ENCODE data around the gene ANKFY1. TPM values are rescaled to one million over a fixed set of nuclear protein-coding genes. Genes with fewer than 3 reads are reported as not detected.

ANKFY1 gene
- polyA plus RNA-seq, 1 experiment, result 38.8 TPM

- no peaks in the 10 kb centered on the region for H3K27me3 ChIP-seq (ENCODE audit: control insufficient read depth, insufficient read depth, low read length)
- no peak overlapping the region for H3K4me3 ChIP-seq (ENCODE audit: low read depth, low read length)
- TF ChIP-seq CTCF (IDR thresholded peaks at IDR 0.05; ENCODE audit: low read depth, low read length), result no peak
- no peak overlapping the region for H3K27ac ChIP-seq (ENCODE audit: low read depth, low read length)
- ChIA-PET POLR2A (no interaction called here), CTCF (interaction anchor here (1.1 kb wide), 1 partner anchor 25 kb away, joined by 4 read pairs; no protein-coding TSS in a partner anchor)
- no peaks in the 10 kb centered on the region; the same call in 1 of the 2 replicates for H3K9me3 ChIP-seq (ENCODE audit: control insufficient read depth, insufficient read depth, low read length)
- no peak for DNase-seq (ENCODE audit: low read depth, low spot score)
These were observed 89.2 kb downstream of the ANKFY1 start for GRCh38 chr17:4174556-4174955.

GRCh38 chr17:4173781-4174180 lies 90.0 kb downstream of the ANKFY1 start:
- Histone ChIP-seq H3K27ac (ENCODE audit: low read depth, low read length) (no peak overlapping the region), H3K27me3 (ENCODE audit: control insufficient read depth, insufficient read depth, low read length) (no peaks in the 10 kb centered on the region), H3K9me3 (ENCODE audit: control insufficient read depth, insufficient read depth, low read length) (no peaks in the 10 kb centered on the region; the same call in 1 of the 2 replicates), H3K4me3 (ENCODE audit: low read depth, low read length) (no peak overlapping the region)
- DNase-seq (ENCODE audit: low read depth, low spot score), result no peak
- TF ChIP-seq CTCF (IDR thresholded peaks at IDR 0.05; ENCODE audit: low read depth, low read length), result no peak
- ChIA-PET POLR2A (no interaction called here), CTCF (interaction anchor here (1.1 kb wide), 1 partner anchor 26 kb away, joined by 4 read pairs; no protein-coding TSS in a partner anchor)

GRCh38 chr17:4172356-4172755 lies 91.4 kb downstream of the ANKFY1 start:
- no peaks in the 10 kb centered on the region; the same call in 1 of the 2 replicates for H3K9me3 ChIP-seq (ENCODE audit: control insufficient read depth, insufficient read depth, low read length)
- no peaks in the 10 kb centered on the region for H3K27me3 ChIP-seq (ENCODE audit: control insufficient read depth, insufficient read depth, low read length)
- POLR2A ChIA-PET, result no interaction called here
- H3K27ac ChIP-seq (ENCODE audit: low read depth, low read length), result no peak overlapping the region
- no peak for DNase-seq (ENCODE audit: low read depth, low spot score)
- CTCF ChIA-PET, result no interaction called here
- TF ChIP-seq CTCF (IDR thresholded peaks at IDR 0.05; ENCODE audit: low read depth, low read length), result no peak
- no peak overlapping the region for H3K4me3 ChIP-seq (ENCODE audit: low read depth, low read length)

- no peaks in the 10 kb centered on the region for H3K27me3 ChIP-seq (ENCODE audit: control insufficient read depth, insufficient read depth, low read length)
- ChIA-PET CTCF (no interaction called here), POLR2A (no interaction called here)
- no peak for TF ChIP-seq CTCF (IDR thresholded peaks at IDR 0.05; ENCODE audit: low read depth, low read length)
- no peak overlapping the region for H3K27ac ChIP-seq (ENCODE audit: low read depth, low read length)
- no peak for DNase-seq (ENCODE audit: low read depth, low spot score)
- H3K9me3 ChIP-seq (ENCODE audit: control insufficient read depth, insufficient read depth, low read length), result no peaks in the 10 kb centered on the region; the same call in 1 of the 2 replicates
- H3K4me3 ChIP-seq (ENCODE audit: low read depth, low read length), result no peak overlapping the region
These were observed 93.0 kb downstream of the ANKFY1 start for GRCh38 chr17:4170639-4171280.

- DNase-seq (ENCODE audit: low read depth, low spot score), result no peak
- Histone ChIP-seq H3K27me3 (ENCODE audit: control insufficient read depth, insufficient read depth, low read length) (no peaks in the 10 kb centered on the region), H3K27ac (ENCODE audit: low read depth, low read length) (no peak overlapping the region), H3K9me3 (ENCODE audit: control insufficient read depth, insufficient read depth, low read length) (no peaks in the 10 kb centered on the region), H3K4me3 (ENCODE audit: low read depth, low read length) (no peak overlapping the region)
- no peak for TF ChIP-seq CTCF (IDR thresholded peaks at IDR 0.05; ENCODE audit: low read depth, low read length)
- POLR2A ChIA-PET, result no interaction called here
- CTCF ChIA-PET, result no interaction called here
These were observed 96.0 kb downstream of the ANKFY1 start for GRCh38 chr17:4167786-4168185.
